Memory B cell (primary cell): ENCODE results near the gene DMC1.
"Not testable (repeated sequence)": the region's sequence is repeated elsewhere in the genome, so short reads cannot be mapped to it uniquely, and the experiment has no call there.

Experiments
- ATAC-seq: fragments of 150-1000 bp; cut with Tn5 transposase; 2 replicates; pipeline ENCODE4 v1.10.0; 2021; ENCODE audit warnings: low read depth, mild to moderate bottlenecking, moderate library complexity
- DNase-seq, 2 donors: peaks; one replicate each; pipeline ENCODE4 v3.0.0; 2022; ENCODE audit warnings: low spot score in 2 of 2
- H3K27ac Mint-ChIP-seq: one replicate; pipeline ENCODE4 v1.8.0; 2022; ENCODE audit warnings: mild to moderate bottlenecking, moderate library complexity, mixed read lengths
- H3K27me3 Mint-ChIP-seq: one replicate; pipeline ENCODE4 v1.8.0; 2022; ENCODE audit warnings: mixed read lengths
- H3K36me3 Mint-ChIP-seq: one replicate; pipeline ENCODE4 v1.8.0; 2022; ENCODE audit warnings: mild to moderate bottlenecking, mixed read lengths
- H3K4me1 Mint-ChIP-seq: one replicate; pipeline ENCODE4 v1.8.0; 2022; ENCODE audit warnings: mixed read lengths
- H3K4me3 Mint-ChIP-seq: one replicate; pipeline ENCODE4 v1.8.0; 2022; ENCODE audit warnings: mild to moderate bottlenecking, moderate library complexity, mixed read lengths
- H3K9me3 Mint-ChIP-seq: one replicate; pipeline ENCODE4 v1.8.0; 2022; ENCODE audit warnings: mixed read lengths

DMC1 gene

GRCh38 chr22:38599466-38599865, 29.5 kb upstream of the DMC1 start:
- H3K4me3 Mint-ChIP-seq = no peak overlapping the region
- ATAC-seq = no peak
- H3K27ac Mint-ChIP-seq = no peak overlapping the region
- no peak for DNase-seq
- no peaks in the 10 kb centered on the region for H3K4me1 Mint-ChIP-seq
- no peaks in the 10 kb centered on the region for H3K9me3 Mint-ChIP-seq
- H3K36me3 Mint-ChIP-seq = no peaks in the 10 kb centered on the region
- peaks cover 10% of the 10 kb centered on the region for H3K27me3 Mint-ChIP-seq

DNA sequence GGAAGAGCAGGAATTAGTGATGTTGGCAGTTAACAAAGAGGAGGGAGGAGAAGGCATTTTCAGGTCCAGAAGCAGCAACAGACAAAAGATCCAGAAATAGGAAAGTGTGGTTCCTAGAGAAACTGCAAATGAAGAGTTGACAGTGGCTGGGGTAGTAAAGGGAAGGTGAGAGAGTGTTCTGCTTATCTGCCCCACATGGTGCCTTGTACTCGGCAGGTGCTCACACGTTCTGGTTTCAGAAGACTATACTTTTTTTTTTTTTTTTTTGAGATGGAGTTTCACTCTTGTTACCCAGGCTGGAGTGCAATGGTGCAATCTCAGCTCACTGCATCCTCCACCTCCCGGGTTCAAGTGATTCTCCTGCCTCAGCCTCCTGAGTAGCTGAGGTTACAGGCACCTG, 12.9 kb upstream of the DMC1 start:
- H3K27me3 Mint-ChIP-seq = peaks cover 16% of the 10 kb centered on the region
- not testable (repeated sequence) for H3K9me3 Mint-ChIP-seq, ATAC-seq, H3K27ac Mint-ChIP-seq, H3K36me3 Mint-ChIP-seq, DNase-seq, H3K4me3 Mint-ChIP-seq, H3K4me1 Mint-ChIP-seq

GRCh38 chr22:38578505-38578904, 8.5 kb upstream of the DMC1 start:
- Mint-ChIP-seq H3K36me3 (no peaks in the 10 kb centered on the region), H3K4me3 (no peak overlapping the region), H3K9me3 (no peaks in the 10 kb centered on the region), H3K4me1 (no peaks in the 10 kb centered on the region), H3K27me3 (peaks cover 11% of the 10 kb centered on the region), H3K27ac (no peak overlapping the region)
- ATAC-seq (no peak), DNase-seq (no peak)

- ATAC-seq (no peak), DNase-seq (peak; percentile 21 to 47)
- Mint-ChIP-seq H3K36me3 (no peaks in the 10 kb centered on the region), H3K4me3 (no peak overlapping the region), H3K4me1 (peaks cover 9% of the 10 kb centered on the region), H3K27me3 (no peaks in the 10 kb centered on the region), H3K9me3 (no peaks in the 10 kb centered on the region), H3K27ac (no peak overlapping the region)
These were observed 2.1 kb upstream of the DMC1 start for GRCh38 chr22:38572065-38572464.

DNA sequence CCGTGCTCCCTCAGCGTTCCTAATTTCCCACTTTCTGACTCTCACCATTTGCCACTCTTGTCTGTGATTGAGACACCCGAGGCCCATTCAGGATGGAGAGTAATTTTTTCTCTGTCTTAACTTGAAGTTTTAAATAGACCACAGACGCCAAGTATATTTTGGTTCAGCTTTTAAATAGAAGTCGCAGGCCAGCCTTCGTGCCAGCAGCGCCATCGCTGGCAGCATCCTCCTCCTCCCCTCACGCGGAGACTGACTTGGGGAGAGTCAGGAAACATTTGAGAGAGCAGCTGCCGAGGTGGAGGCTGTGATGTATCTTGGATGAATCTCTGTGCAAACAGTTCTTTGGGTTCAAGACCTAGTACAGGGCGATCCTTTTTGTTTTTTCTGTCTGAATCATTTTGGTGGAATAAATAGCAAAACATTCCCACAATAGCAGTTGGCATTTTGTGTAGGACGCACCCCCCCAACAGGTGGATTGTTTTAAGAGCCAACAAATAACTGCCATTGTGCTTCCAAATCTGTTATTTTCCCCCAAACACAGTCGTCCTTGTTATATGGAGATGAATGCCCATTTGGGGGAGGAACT, 889 bp upstream of the DMC1 start:
- peak; percentile 14 for ATAC-seq
- no peaks in the 10 kb centered on the region for H3K9me3 Mint-ChIP-seq
- H3K27me3 Mint-ChIP-seq = no peaks in the 10 kb centered on the region
- H3K36me3 Mint-ChIP-seq = no peaks in the 10 kb centered on the region
- peak overlapping the region; percentile 72 for H3K27ac Mint-ChIP-seq
- peak in 1 of 2 donors; percentile 15 for DNase-seq
- peak overlapping the region; percentile 90 for H3K4me3 Mint-ChIP-seq
- peaks cover 9% of the 10 kb centered on the region for H3K4me1 Mint-ChIP-seq

- H3K27me3 Mint-ChIP-seq = no peaks in the 10 kb centered on the region
- H3K9me3 Mint-ChIP-seq = no peaks in the 10 kb centered on the region
- H3K27ac Mint-ChIP-seq = peak overlapping the region; percentile 72
- no peaks in the 10 kb centered on the region for H3K36me3 Mint-ChIP-seq
- no peak for ATAC-seq
- no peak for DNase-seq
- peaks cover 9% of the 10 kb centered on the region for H3K4me1 Mint-ChIP-seq
- peak overlapping the region; percentile 90 for H3K4me3 Mint-ChIP-seq
These were observed 607 bp downstream of the DMC1 start for GRCh38 chr22:38569181-38569971.

DNA sequence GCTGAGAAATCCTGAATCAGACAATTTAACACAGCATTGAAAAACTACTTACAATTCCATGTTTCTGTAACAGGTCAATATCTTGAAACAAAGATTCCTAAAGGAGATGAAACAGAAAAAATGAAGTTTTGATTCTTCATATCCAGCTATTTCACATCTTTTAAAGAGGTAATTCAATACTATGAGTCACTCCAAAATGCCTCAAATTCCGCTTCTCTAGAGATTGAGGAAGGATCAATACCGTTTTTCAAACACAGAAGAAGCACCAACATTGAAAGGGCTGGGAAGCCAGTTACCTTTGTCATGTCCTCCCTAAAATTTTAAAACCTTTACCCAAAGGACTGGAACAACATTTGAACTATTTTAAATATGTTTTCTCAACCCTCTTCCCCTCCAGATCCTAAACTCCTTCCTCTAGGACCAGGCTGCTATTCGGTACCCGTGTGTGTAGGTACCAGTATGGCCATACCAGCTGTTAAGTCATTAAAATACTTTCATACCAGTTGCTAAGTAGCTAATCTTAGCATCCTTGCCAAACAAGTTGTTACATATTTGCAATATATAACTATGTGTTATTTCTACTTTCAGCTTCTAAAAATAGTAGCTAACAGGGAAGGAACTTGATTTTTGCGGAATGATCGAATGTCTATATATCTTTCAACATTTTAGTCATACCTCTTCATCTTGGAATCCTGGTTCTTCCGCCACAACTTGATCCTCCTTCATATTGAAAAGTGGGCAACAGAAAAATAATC, 2.3 kb downstream of the DMC1 start:
- no peak for DNase-seq
- Mint-ChIP-seq H3K36me3 (no peaks in the 10 kb centered on the region), H3K27me3 (no peaks in the 10 kb centered on the region), H3K4me1 (peaks cover 9% of the 10 kb centered on the region), H3K9me3 (no peaks in the 10 kb centered on the region), H3K4me3 (no peak overlapping the region), H3K27ac (no peak overlapping the region)
- no peak for ATAC-seq

GRCh38 chr22:38566726-38567504, 3.1 kb downstream of the DMC1 start:
- Mint-ChIP-seq H3K27me3 (no peaks in the 10 kb centered on the region), H3K4me3 (no peak overlapping the region), H3K9me3 (no peaks in the 10 kb centered on the region), H3K27ac (no peak overlapping the region), H3K36me3 (no peaks in the 10 kb centered on the region), H3K4me1 (peaks cover 9% of the 10 kb centered on the region)
- DNase-seq = no peak
- ATAC-seq = no peak

DNA sequence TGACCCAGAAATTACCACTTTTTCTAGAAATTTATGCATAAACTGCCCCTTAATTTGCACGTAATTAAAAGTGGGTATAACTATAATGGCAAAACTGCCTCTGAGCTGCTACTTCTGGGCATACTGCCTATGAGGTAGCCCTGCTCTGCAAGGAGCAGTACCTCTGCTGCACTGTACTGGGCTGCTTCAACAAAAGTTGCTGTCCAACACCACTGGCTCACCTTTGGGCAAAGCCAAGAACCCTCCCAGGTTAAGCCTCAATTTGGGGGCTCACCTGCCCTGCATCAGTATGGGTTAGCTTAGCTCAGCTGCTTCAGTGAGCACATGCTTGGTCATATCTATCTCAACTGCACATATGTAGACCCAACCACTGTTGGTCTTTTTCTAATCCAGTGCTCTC, 4.5 kb downstream of the DMC1 start:
- no peaks in the 10 kb centered on the region for H3K36me3 Mint-ChIP-seq
- H3K9me3 Mint-ChIP-seq = no peaks in the 10 kb centered on the region
- H3K27ac Mint-ChIP-seq = no peak overlapping the region
- no peak for ATAC-seq
- no peak for DNase-seq
- no peaks in the 10 kb centered on the region for H3K4me1 Mint-ChIP-seq
- H3K27me3 Mint-ChIP-seq = no peaks in the 10 kb centered on the region
- no peak overlapping the region for H3K4me3 Mint-ChIP-seq

GRCh38 chr22:38564669-38565068, 5.3 kb downstream of the DMC1 start:
- ATAC-seq (no peak), DNase-seq (no peak)
- Mint-ChIP-seq H3K27ac (no peak overlapping the region), H3K9me3 (no peaks in the 10 kb centered on the region), H3K27me3 (no peaks in the 10 kb centered on the region), H3K36me3 (no peaks in the 10 kb centered on the region), H3K4me1 (no peaks in the 10 kb centered on the region), H3K4me3 (no peak overlapping the region)

- ATAC-seq (no peak), DNase-seq (no peak)
- Mint-ChIP-seq H3K36me3 (no peaks in the 10 kb centered on the region), H3K4me3 (no peak overlapping the region), H3K27ac (no peak overlapping the region), H3K27me3 (no peaks in the 10 kb centered on the region), H3K4me1 (no peaks in the 10 kb centered on the region), H3K9me3 (no peaks in the 10 kb centered on the region)
These were observed 15.7 kb downstream of the DMC1 start for GRCh38 chr22:38554281-38554680.

- no peaks in the 10 kb centered on the region for H3K27me3 Mint-ChIP-seq
- H3K4me1 Mint-ChIP-seq = peaks cover 9% of the 10 kb centered on the region
- ATAC-seq = peak; percentile 87
- no peak for DNase-seq
- H3K27ac Mint-ChIP-seq = peak overlapping the region; percentile 29
- peaks cover 2% of the 10 kb centered on the region for H3K9me3 Mint-ChIP-seq
- peaks cover 3% of the 10 kb centered on the region for H3K36me3 Mint-ChIP-seq
- H3K4me3 Mint-ChIP-seq = no peak overlapping the region
These were observed 20.7 kb downstream of the DMC1 start for GRCh38 chr22:38549101-38549894.

GRCh38 chr22:38540701-38541100, 29.3 kb downstream of the DMC1 start:
- peaks cover 8% of the 10 kb centered on the region for H3K9me3 Mint-ChIP-seq
- no peak overlapping the region for H3K4me3 Mint-ChIP-seq
- peaks cover 3% of the 10 kb centered on the region for H3K4me1 Mint-ChIP-seq

More at GRCh38 chr22:38540701-38541100, 29.3 kb downstream of the DMC1 start:
- ATAC-seq (no peak), DNase-seq (no peak)
- Mint-ChIP-seq H3K36me3 (peaks cover 8% of the 10 kb centered on the region), H3K27ac (no peak overlapping the region), H3K27me3 (no peaks in the 10 kb centered on the region)
